Caco-2 (cell line): ENCODE data around the gene C1D. TPM values are rescaled to one million over a fixed set of nuclear protein-coding genes. Genes with fewer than 3 reads are reported as not detected.

Source experiments
- BruUV-seq: library from RNA; stranded (reverse); fragments of 400-500 nt; replicated peaks from 2 replicates; lab custom pipeline; 2021; lab: Mats Ljungman, UMichigan
- CTCF ChIA-PET: fragments of 300-600 bp; sonication (Branson Sonifier 250); formaldehyde crosslinking; loops from one replicate; lab custom pipeline; 2022; ENCODE audit warnings: antibody characterized with exemption; lab: Charles Lee
- POLR2A ChIA-PET: fragments of 300-600 bp; sonication (Branson Sonifier 250); formaldehyde crosslinking; loops from one replicate; lab custom pipeline; 2022; ENCODE audit warnings: antibody characterized with exemption; lab: Charles Lee
- DNase-seq, 2 experiments: peaks; one replicate each; pipeline versions ENCODE4 v3.0.0 to v3.0.0-alpha.2; 2020 to 2022
- H3K27me3 ChIP-seq: replicated peaks from 2 replicates; pipeline ENCODE4 v1.6.0; 2011; ENCODE audit warnings: low read length; ENCODE audit not compliant: control insufficient read depth, insufficient read depth
- H3K36me3 ChIP-seq: 2 replicates; pipeline ENCODE4 v1.5.1; 2011; ENCODE audit warnings: low read length; ENCODE audit not compliant: control insufficient read depth, insufficient read depth
- H3K4me1 ChIP-seq: fragments of 250-450 bp; sonication (Bioruptor Pico); 2 replicates; pipeline ENCODE4 v1.5.1; 2020; ENCODE audit warnings: mild to moderate bottlenecking
- H3K4me3 ChIP-seq: 2 replicates; pipeline ENCODE4 v1.5.1; 2011; ENCODE audit warnings: low read depth, mild to moderate bottlenecking, control low read depth, low read length
- H3K9me3 ChIP-seq: fragments of 250-450 bp; sonication (Bioruptor Pico); 2 replicates; pipeline ENCODE4 v1.5.1; 2020; ENCODE audit warnings: mild to moderate bottlenecking, moderate library complexity
- H3K27ac Mint-ChIP-seq: one replicate; pipeline ENCODE4 v1.8.0; 2022; ENCODE audit warnings: mixed read lengths; ENCODE audit not compliant: unreplicated experiment
- H3K27me3 Mint-ChIP-seq: one replicate; pipeline ENCODE4 v1.8.0; 2022; ENCODE audit warnings: mixed read lengths; ENCODE audit not compliant: insufficient read depth, unreplicated experiment
- H3K36me3 Mint-ChIP-seq: one replicate; pipeline ENCODE4 v1.8.0; 2022; ENCODE audit warnings: mild to moderate bottlenecking, mixed read lengths; ENCODE audit not compliant: insufficient read depth, unreplicated experiment
- H3K4me1 Mint-ChIP-seq: one replicate; pipeline ENCODE4 v1.8.0; 2022; ENCODE audit warnings: low read depth, mixed read lengths; ENCODE audit not compliant: unreplicated experiment
- H3K4me3 Mint-ChIP-seq: one replicate; pipeline ENCODE4 v1.8.0; 2022; ENCODE audit warnings: mild to moderate bottlenecking, moderate library complexity, mixed read lengths; ENCODE audit not compliant: unreplicated experiment
- H3K9me3 Mint-ChIP-seq: one replicate; pipeline ENCODE4 v1.8.0; 2022; ENCODE audit warnings: mixed read lengths; ENCODE audit not compliant: unreplicated experiment
- intact Hi-C: fragments of 100-400 bp; cut with micrococcal nuclease; formaldehyde crosslinking; loops from one replicate; pipeline ENCODE4 v1.10.0; 2022; ENCODE audit not compliant: unreplicated experiment
- total RNA-seq: library from RNA; stranded (reverse); gene quantifications from 2 replicates; pipeline ENCODE4 v1.2.3, GENCODE V29; 2022
- TF ChIP-seq, protein P1 (sequence below), 2 experiments: fragments of 200-600 bp in 1 of 2; IDR thresholded peaks; 1 replicate in 1 of 2; 2 replicates in 1 of 2; pipeline versions ENCODE4 v1.5.1 to v1.8.0; 2011 to 2022; ENCODE audit warnings: antibody characterized with exemption in 1 of 2, control low read depth in 1 of 2, inconsistent platforms in 1 of 2, low read depth in 1 of 2, low read length in 1 of 2, mild to moderate bottlenecking in 1 of 2, moderate library complexity in 1 of 2; ENCODE audit not compliant: insufficient read depth in 1 of 2, severe bottlenecking in 1 of 2, unreplicated experiment in 1 of 2

The C1D gene
- total RNA-seq, 1 experiment from 2014 or later, result 23.7 TPM

DNA sequence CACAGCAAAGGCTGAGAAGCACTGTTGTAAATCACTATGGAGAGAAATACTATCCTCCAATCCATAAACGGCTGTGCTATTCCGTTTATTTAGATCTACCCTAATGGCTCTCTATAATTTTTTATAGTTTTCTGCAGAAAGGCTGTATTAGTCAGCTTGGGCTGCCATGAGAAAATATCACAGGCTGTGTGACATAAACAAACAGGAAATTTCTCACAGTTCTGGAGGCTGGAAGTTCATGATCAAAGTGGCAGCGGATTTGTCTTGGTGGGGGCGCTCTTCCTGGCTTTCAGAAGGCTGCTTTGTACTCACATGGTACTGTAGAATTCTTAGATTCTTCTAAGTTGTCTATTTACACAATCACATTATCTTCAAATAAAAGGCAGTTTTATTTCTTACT, 44.1 kb downstream of the C1D start:
- ChIA-PET CTCF (no interaction called here), POLR2A (no interaction called here)
- Mint-ChIP-seq H3K27me3 (peaks cover 6% of the 10 kb centered on the region), H3K4me1 (no peaks in the 10 kb centered on the region), H3K27ac (no peak overlapping the region), H3K9me3 (no peaks in the 10 kb centered on the region), H3K36me3 (no peaks in the 10 kb centered on the region), H3K4me3 (no peak overlapping the region)
- TF ChIP-seq, protein P1, sequence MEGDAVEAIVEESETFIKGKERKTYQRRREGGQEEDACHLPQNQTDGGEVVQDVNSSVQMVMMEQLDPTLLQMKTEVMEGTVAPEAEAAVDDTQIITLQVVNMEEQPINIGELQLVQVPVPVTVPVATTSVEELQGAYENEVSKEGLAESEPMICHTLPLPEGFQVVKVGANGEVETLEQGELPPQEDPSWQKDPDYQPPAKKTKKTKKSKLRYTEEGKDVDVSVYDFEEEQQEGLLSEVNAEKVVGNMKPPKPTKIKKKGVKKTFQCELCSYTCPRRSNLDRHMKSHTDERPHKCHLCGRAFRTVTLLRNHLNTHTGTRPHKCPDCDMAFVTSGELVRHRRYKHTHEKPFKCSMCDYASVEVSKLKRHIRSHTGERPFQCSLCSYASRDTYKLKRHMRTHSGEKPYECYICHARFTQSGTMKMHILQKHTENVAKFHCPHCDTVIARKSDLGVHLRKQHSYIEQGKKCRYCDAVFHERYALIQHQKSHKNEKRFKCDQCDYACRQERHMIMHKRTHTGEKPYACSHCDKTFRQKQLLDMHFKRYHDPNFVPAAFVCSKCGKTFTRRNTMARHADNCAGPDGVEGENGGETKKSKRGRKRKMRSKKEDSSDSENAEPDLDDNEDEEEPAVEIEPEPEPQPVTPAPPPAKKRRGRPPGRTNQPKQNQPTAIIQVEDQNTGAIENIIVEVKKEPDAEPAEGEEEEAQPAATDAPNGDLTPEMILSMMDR (IDR thresholded peaks at IDR 0.05; ENCODE audit: insufficient read depth in 1 of 2, low read depth in 1 of 2, low read length in 1 of 2, severe bottlenecking in 1 of 2, unreplicated experiment in 1 of 2), result no peak
- H3K27me3 ChIP-seq, result no peaks in the 10 kb centered on the region
- DNase-seq, result no peak
- H3K4me1 ChIP-seq, result no peaks in the 10 kb centered on the region
- H3K36me3 ChIP-seq, result no peaks in the 10 kb centered on the region
- intact Hi-C loops, result no loop called here
- no peak overlapping the region for H3K4me3 ChIP-seq
- no peaks in the 10 kb centered on the region for H3K9me3 ChIP-seq
- no TSS peak for BruUV-seq

DNA sequence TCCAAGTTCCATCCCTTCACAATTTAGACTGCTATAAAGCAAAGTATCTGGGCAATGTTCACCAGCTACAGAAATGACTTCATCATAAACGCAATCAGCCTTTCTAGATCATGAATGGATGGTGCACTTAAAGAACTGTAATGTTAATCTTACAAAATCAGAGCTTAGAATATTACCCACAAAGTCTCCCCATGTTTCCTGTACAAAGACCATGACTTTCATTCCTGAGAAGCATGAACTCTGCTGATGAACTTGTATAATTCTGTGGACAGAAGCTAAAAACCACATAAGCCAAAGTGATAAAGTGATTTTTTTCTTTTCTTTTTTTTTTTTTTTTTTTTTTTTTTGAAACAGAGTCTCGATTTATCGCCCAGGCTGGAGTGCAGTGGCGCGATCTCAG, 53.3 kb downstream of the C1D start:
- no peaks in the 10 kb centered on the region for H3K27me3 Mint-ChIP-seq
- POLR2A ChIA-PET, result no interaction called here

DNA sequence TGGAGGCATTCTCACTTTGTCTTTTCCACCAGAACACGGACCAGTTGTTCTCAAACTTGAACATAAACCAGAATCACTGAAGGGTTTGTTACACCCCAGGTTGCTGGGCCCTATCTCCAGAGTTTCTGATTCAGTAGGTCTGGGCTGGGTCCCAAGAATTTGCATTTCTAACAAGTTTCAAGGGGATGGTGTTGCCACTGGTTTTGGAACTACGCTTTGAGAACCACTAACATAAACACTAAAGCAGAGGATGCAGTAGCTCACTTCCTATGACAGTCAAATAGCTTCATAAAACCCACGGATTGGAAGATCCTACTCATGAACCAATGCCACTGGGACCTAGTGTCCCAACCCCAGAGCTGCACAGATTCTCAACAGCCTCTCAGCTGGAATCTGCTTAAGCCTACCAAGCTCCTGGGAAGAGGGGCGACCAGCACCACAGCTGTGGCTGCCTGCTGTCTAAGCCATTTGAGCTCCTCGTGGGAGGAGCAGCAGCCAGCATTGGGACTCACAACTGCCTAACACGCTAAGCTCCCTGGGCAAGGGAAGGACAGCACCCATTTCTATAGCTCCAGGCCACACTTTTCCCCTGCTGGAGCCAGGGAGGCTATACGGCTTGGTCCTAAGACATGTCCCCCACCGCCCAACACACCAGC, 62.5 kb downstream of the C1D start:
- Mint-ChIP-seq H3K4me1 (no peaks in the 10 kb centered on the region), H3K36me3 (no peaks in the 10 kb centered on the region), H3K27ac (no peak overlapping the region), H3K27me3 (no peaks in the 10 kb centered on the region), H3K4me3 (no peak overlapping the region), H3K9me3 (no peaks in the 10 kb centered on the region)
- no peak for DNase-seq
- no peaks in the 10 kb centered on the region for H3K27me3 ChIP-seq
- no peaks in the 10 kb centered on the region for H3K4me1 ChIP-seq
- intact Hi-C loops, result no loop called here
- H3K4me3 ChIP-seq, result no peak overlapping the region
- ChIA-PET CTCF (no interaction called here), POLR2A (no interaction called here)
- H3K9me3 ChIP-seq, result no peaks in the 10 kb centered on the region
- TF ChIP-seq, protein P1 (IDR thresholded peaks at IDR 0.05; ENCODE audit: insufficient read depth in 1 of 2, low read depth in 1 of 2, low read length in 1 of 2, severe bottlenecking in 1 of 2, unreplicated experiment in 1 of 2), result no peak
- BruUV-seq, result no TSS peak
- H3K36me3 ChIP-seq, result no peaks in the 10 kb centered on the region

More for the DNA sequence above, 53.3 kb downstream of the C1D start:
- Mint-ChIP-seq H3K4me1 (no peaks in the 10 kb centered on the region), H3K36me3 (no peaks in the 10 kb centered on the region), H3K27ac (no peak overlapping the region), H3K9me3 (no peaks in the 10 kb centered on the region), H3K4me3 (no peak overlapping the region)
- Histone ChIP-seq H3K9me3 (no peaks in the 10 kb centered on the region), H3K4me1 (no peaks in the 10 kb centered on the region), H3K36me3 (no peaks in the 10 kb centered on the region), H3K4me3 (no peak overlapping the region), H3K27me3 (no peaks in the 10 kb centered on the region)
- no TSS peak for BruUV-seq
- intact Hi-C loops, result no loop called here
- TF ChIP-seq, protein P1 (IDR thresholded peaks at IDR 0.05; ENCODE audit: insufficient read depth in 1 of 2, low read depth in 1 of 2, low read length in 1 of 2, severe bottlenecking in 1 of 2, unreplicated experiment in 1 of 2), result no peak
- CTCF ChIA-PET, result interaction anchor here (0.7 kb wide), 1 partner anchor 1184 kb away, joined by 8 read pairs; no protein-coding TSS in a partner anchor
- no peak for DNase-seq
